ENCODE results near the gene LHFPL3.

DNA sequence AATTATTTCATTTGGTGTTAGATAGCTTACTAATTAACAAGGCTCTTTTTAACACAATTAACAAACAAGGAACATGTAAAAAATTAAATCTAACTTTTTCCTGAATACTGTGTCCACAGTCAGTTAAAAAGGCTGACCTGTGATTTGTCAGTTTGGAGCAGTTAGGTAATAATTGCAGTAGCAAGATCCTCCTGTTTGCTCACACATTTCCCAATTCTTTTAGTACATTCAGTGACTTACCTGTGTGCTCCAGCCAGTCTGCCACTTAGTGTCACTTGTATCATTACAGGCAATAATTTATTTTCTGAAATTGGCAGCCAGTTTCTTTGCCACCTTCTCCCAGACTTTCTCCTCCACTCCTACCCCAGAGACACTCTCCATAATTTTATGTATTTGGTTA lies 66.8 kb downstream of the LHFPL3 start:
- TF ChIP-seq, protein P1, sequence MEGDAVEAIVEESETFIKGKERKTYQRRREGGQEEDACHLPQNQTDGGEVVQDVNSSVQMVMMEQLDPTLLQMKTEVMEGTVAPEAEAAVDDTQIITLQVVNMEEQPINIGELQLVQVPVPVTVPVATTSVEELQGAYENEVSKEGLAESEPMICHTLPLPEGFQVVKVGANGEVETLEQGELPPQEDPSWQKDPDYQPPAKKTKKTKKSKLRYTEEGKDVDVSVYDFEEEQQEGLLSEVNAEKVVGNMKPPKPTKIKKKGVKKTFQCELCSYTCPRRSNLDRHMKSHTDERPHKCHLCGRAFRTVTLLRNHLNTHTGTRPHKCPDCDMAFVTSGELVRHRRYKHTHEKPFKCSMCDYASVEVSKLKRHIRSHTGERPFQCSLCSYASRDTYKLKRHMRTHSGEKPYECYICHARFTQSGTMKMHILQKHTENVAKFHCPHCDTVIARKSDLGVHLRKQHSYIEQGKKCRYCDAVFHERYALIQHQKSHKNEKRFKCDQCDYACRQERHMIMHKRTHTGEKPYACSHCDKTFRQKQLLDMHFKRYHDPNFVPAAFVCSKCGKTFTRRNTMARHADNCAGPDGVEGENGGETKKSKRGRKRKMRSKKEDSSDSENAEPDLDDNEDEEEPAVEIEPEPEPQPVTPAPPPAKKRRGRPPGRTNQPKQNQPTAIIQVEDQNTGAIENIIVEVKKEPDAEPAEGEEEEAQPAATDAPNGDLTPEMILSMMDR (IDR thresholded peaks at IDR 0.05): no peak
- TF ChIP-seq POLR2AphosphoS5 (IDR thresholded peaks at IDR 0.05) (no peak), EP300 (IDR thresholded peaks at IDR 0.05) (no peak)
